Stimulated activated CD4-positive, alpha-beta T cell treated with anti-CD3 and anti-CD28 coated beads, Interleukin-1b, Interleukin-23, amount 100 ng/mL, for 48 hours (primary cell): ENCODE data around the gene ULK4.
"Not testable (repeated sequence)": the region's sequence is repeated elsewhere in the genome, so short reads cannot be mapped to it uniquely, and the experiment has no call there.

Experiments
- DNase-seq: peaks from one replicate; pipeline ENCODE4 v3.0.0-alpha.2; 2020

Gene ULK4

GRCh38 chr3:41863024-41863423 is 98.9 kb downstream of the ULK4 start:
- DNase-seq, result no peak

GRCh38 chr3:41860489-41860888 is 101.4 kb downstream of the ULK4 start:
- not testable (repeated sequence) for DNase-seq

- DNase-seq, result no peak
These were observed 106.9 kb downstream of the ULK4 start for GRCh38 chr3:41854956-41855355.

GRCh38 chr3:41853540-41854196 is 108.2 kb downstream of the ULK4 start:
- DNase-seq, result no peak

- no peak for DNase-seq
These were observed 112.9 kb downstream of the ULK4 start for GRCh38 chr3:41848753-41849574.

- DNase-seq, result no peak
These were observed 114.2 kb downstream of the ULK4 start for GRCh38 chr3:41847679-41848078.

GRCh38 chr3:41846850-41847249 is 115.1 kb downstream of the ULK4 start:
- DNase-seq, result no peak

- DNase-seq, result no peak
These were observed 116.1 kb downstream of the ULK4 start for GRCh38 chr3:41845826-41846225.

- DNase-seq, result not testable (repeated sequence)
These were observed 117.6 kb downstream of the ULK4 start for GRCh38 chr3:41844256-41844655.

- not testable (repeated sequence) for DNase-seq
These were observed 120.8 kb downstream of the ULK4 start for GRCh38 chr3:41840936-41841668.

GRCh38 chr3:41836360-41837134 is 125.4 kb downstream of the ULK4 start:
- peak; percentile 21 for DNase-seq

- no peak for DNase-seq
These were observed 128.3 kb downstream of the ULK4 start for GRCh38 chr3:41833628-41834027.

GRCh38 chr3:41819236-41819635 is 142.7 kb downstream of the ULK4 start:
- DNase-seq, result no peak

- DNase-seq, result no peak
These were observed 153.3 kb downstream of the ULK4 start for GRCh38 chr3:41808618-41809017.

GRCh38 chr3:41808152-41808551 is 153.8 kb downstream of the ULK4 start:
- no peak for DNase-seq

- DNase-seq, result no peak
These were observed 166.9 kb downstream of the ULK4 start for GRCh38 chr3:41794748-41795589.

GRCh38 chr3:41792806-41793205 is 169.1 kb downstream of the ULK4 start:
- no peak for DNase-seq

- DNase-seq, result no peak
These were observed 192.8 kb downstream of the ULK4 start for GRCh38 chr3:41769106-41769505.

GRCh38 chr3:41768363-41768762 is 193.5 kb downstream of the ULK4 start:
- DNase-seq, result no peak

- not testable (repeated sequence) for DNase-seq
These were observed 199.0 kb downstream of the ULK4 start for GRCh38 chr3:41762867-41763266.

- no peak for DNase-seq
These were observed 208.3 kb downstream of the ULK4 start for GRCh38 chr3:41753651-41754050.

- DNase-seq, result no peak
These were observed 210.3 kb downstream of the ULK4 start for GRCh38 chr3:41751597-41751996.
